Neuronal stem cell (in vitro differentiated cells): ENCODE results near the gene CBFA2T2.

Experiments used
- DNase-seq: peaks from one replicate; pipeline ENCODE4 v3.0.0-alpha.2; 2013; ENCODE audit warnings: low spot score
- H2AFZ ChIP-seq: one replicate; pipeline ENCODE4 v1.6.1; 2013; ENCODE audit warnings: mild to moderate bottlenecking, low read length, inconsistent platforms
- H2AK5ac ChIP-seq: 2 replicates; pipeline ENCODE4 v1.6.1; 2013; ENCODE audit warnings: low read depth, mild to moderate bottlenecking, inconsistent platforms, low read length, moderate library complexity, mixed read lengths
- H2BK120ac ChIP-seq: 2 replicates; pipeline ENCODE4 v1.6.1; 2013; ENCODE audit warnings: low read depth, mild to moderate bottlenecking, inconsistent platforms, low read length, moderate library complexity, mixed read lengths
- H2BK12ac ChIP-seq: one replicate; pipeline ENCODE4 v1.6.1; 2013; ENCODE audit warnings: low read length, inconsistent platforms
- H2BK15ac ChIP-seq: 2 replicates; pipeline ENCODE4 v1.6.1; 2013; ENCODE audit warnings: mild to moderate bottlenecking, low read length, inconsistent platforms, mixed read lengths
- H2BK5ac ChIP-seq: one replicate; pipeline ENCODE4 v1.6.1; 2013; ENCODE audit warnings: inconsistent platforms, mild to moderate bottlenecking, low read length, moderate library complexity
- H3K14ac ChIP-seq: one replicate; pipeline ENCODE4 v1.6.1; 2013; ENCODE audit warnings: low read length, inconsistent platforms
- H3K18ac ChIP-seq: 2 replicates; pipeline ENCODE4 v1.6.1; 2013; ENCODE audit warnings: low read length, inconsistent platforms
- H3K23ac ChIP-seq: 2 replicates; pipeline ENCODE4 v1.6.1; 2013; ENCODE audit warnings: low read depth, mild to moderate bottlenecking, mixed read lengths, low read length, inconsistent platforms; ENCODE audit not compliant: poor library complexity
- H3K27ac ChIP-seq: replicated peaks from 3 replicates; pipeline ENCODE4 v1.5.1; 2013; ENCODE audit warnings: low read length, inconsistent platforms
- H3K27me3 ChIP-seq, 3 experiments: 2 replicates each; pipeline ENCODE4 v1.6.1; 2013; ENCODE audit warnings: low read length in 3 of 3, mild to moderate bottlenecking in 2 of 3, inconsistent platforms in 1 of 3, low read depth in 1 of 3, mixed read lengths in 1 of 3, moderate library complexity in 1 of 3; ENCODE audit not compliant: control insufficient read depth in 3 of 3, insufficient read depth in 3 of 3
- H3K36me3 ChIP-seq, 2 donors: replicated peaks in 1 of 2; 2 replicates each; pipeline ENCODE4 v1.6.1; 2013; ENCODE audit warnings: low read length in 2 of 2; ENCODE audit not compliant: control insufficient read depth in 2 of 2, insufficient read depth in 2 of 2
- H3K4ac ChIP-seq: 2 replicates; pipeline ENCODE4 v1.6.1; 2013; ENCODE audit warnings: inconsistent platforms, mild to moderate bottlenecking, low read length, moderate library complexity
- H3K4me1 ChIP-seq, 2 donors: 1 replicate in 1 of 2; 2 replicates in 1 of 2; pipeline ENCODE4 v1.6.1; 2013; ENCODE audit warnings: low read length in 2 of 2, low read depth in 1 of 2; ENCODE audit not compliant: control insufficient read depth in 2 of 2, insufficient read depth in 1 of 2
- H3K4me2 ChIP-seq: one replicate; pipeline ENCODE4 v1.6.1; 2013; ENCODE audit warnings: mild to moderate bottlenecking, low read length, inconsistent platforms; ENCODE audit not compliant: insufficient read depth, poor library complexity, severe bottlenecking
- H3K4me3 ChIP-seq, 2 donors: 2 replicates each; pipeline ENCODE4 v1.5.1; 2013; ENCODE audit warnings: low read length in 2 of 2, mild to moderate bottlenecking in 2 of 2, inconsistent platforms in 1 of 2, moderate library complexity in 1 of 2
- H3K79me1 ChIP-seq: one replicate; pipeline ENCODE4 v1.6.1; 2013; ENCODE audit warnings: low read depth, mild to moderate bottlenecking, inconsistent platforms, low read length, moderate library complexity
- H3K9ac ChIP-seq: one replicate; pipeline ENCODE4 v1.6.1; 2013; ENCODE audit warnings: mild to moderate bottlenecking, low read depth, low read length, inconsistent platforms; ENCODE audit not compliant: poor library complexity
- H3K9me3 ChIP-seq, 2 donors: replicated peaks in 1 of 2; 2 replicates each; pipeline versions ENCODE3 to v1.6.1; 2013; ENCODE audit warnings: low read length in 2 of 2, mild to moderate bottlenecking in 2 of 2, inconsistent platforms in 1 of 2, low read depth in 1 of 2, mixed read lengths in 1 of 2, moderate library complexity in 1 of 2; ENCODE audit not compliant: control insufficient read depth in 2 of 2, insufficient read depth in 1 of 2
- H4K8ac ChIP-seq: one replicate; pipeline ENCODE4 v1.6.1; 2013; ENCODE audit warnings: low read depth, mild to moderate bottlenecking, inconsistent platforms, low read length, moderate library complexity
- H4K91ac ChIP-seq: one replicate; pipeline ENCODE4 v1.6.1; 2013; ENCODE audit warnings: low read length, low read depth, mild to moderate bottlenecking, inconsistent platforms; ENCODE audit not compliant: poor library complexity
- WGBS, 2 donors: extraction: QIAGEN DNeasy Blood & Tissue Kit; methylation state at CpG; one replicate each; pipeline ENCODE4 v1.1.7; 2013; ENCODE audit warnings: missing lambda C conversion rate in 2 of 2, mixed read lengths in 1 of 2; ENCODE audit not compliant: insufficient read length in 2 of 2, insufficient replicate concordance in 1 of 2; ENCODE audit errors: extremely low coverage in 2 of 2; 5-methylcytosine and 5-hydroxymethylcytosine counted together

The CBFA2T2 gene

DNA sequence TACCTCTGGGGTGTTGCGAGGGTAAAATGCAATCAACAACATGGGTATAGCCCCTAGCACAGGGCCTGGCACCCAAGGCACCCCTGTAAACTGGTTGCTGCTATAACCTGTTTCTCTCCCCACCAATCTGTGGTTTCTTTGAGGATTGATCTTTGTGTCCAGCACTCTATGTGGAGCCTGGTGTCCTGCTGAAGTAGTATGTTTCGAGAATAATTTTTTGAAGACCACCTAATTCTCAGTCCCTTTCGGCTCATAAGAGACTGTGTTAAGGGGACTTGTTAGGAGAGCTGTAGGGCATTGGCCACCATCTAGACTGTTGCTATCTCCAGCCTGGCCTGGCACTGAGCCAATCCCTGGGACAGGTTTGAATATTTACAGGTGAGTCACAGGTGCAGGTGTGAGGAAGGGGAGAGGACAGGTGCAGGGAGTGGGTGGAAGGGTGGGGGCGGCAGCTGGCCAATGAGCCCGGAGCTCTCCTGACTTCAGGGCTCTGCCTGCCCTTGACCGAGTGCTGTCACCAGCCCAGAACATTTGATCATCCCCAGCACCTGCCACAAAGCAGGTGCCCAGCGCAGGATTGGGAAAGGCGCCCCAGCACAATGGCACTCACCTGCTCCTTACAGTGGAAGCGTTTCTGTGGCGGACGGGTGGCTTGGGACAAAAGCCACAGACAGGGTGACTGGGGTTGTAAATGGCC, 164.2 kb downstream of the CBFA2T2 start:
- Histone ChIP-seq H2BK5ac (no peak overlapping the region), H2BK12ac (no peak overlapping the region), H3K4ac (no peak overlapping the region), H2AK5ac (no peak overlapping the region), H3K9me3 (no peaks in the 10 kb centered on the region), H3K79me1 (peaks cover 3% of the 10 kb centered on the region), H2AFZ (no peak overlapping the region), H2BK120ac (no peak overlapping the region), H3K23ac (peak overlapping the region; percentile 11), H3K14ac (no peak overlapping the region), H3K27me3 (no peaks in the 10 kb centered on the region), H4K8ac (no peak overlapping the region), H3K4me2 (no peak overlapping the region), H3K18ac (no peak overlapping the region), H3K27ac (no peak overlapping the region), H2BK15ac (no peak overlapping the region), H3K36me3 (peaks cover 4 to 12% of the 10 kb centered on the region in 2 donors), H4K91ac (no peak overlapping the region), H3K9ac (no peak overlapping the region), H3K4me3 (no peak overlapping the region), H3K4me1 (peaks cover 0 to 5% of the 10 kb centered on the region in 2 donors)
- DNase-seq, result no peak
- no CpG with 5 or more reads among the region's 11 CpGs for WGBS, 2 donors

DNA sequence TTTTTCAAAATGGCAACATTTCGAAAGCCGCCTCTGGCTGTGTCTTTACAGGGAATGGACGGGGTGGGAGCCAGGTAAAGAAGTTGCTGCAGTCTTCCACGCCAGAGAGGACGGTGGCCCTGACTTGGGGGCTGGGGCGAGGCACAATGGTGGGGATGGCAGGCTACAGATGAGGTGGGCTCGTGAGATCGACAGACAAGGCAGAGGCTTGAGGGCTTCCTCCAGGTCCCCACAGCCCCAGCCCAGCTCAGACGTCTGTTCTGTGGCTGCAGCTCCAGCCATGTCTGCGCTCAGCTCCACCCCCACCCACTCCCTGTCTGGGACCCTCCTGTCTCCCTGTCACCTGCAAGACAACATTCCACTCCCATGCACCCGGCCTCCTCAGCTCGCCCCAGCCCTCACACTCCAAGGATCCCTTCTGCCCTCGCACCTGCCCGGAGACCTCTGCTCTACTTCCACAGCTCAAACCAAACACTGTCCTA, 164.8 kb downstream of the CBFA2T2 start:
- WGBS, 2 donors, result no CpG with 5 or more reads among the region's 14 CpGs
- H3K27ac ChIP-seq, result no peak overlapping the region

DNA sequence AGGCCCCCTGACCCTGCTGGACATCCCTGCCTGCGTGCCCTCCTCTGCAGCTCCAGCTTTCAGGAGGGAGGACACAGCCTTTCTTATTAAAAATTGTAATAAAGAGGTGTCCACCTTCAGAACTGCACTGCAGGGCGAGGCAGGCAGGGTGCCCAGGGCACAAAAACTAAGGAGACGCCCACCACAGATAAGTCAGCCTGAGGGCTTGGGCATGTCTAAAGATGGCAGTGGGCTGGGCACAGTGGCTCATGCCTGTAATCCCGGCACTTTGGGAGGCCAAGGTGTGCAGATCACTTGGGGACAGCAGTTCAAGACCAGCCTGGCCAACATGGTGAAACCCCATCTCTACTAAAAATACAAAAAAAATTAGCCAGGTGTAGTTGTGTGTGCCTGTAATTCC, 165.3 kb downstream of the CBFA2T2 start:
- Histone ChIP-seq H3K27ac (no peak overlapping the region), H3K4ac (no peak overlapping the region), H3K36me3 (peaks cover 4 to 14% of the 10 kb centered on the region in 2 donors), H2BK15ac (no peak overlapping the region), H3K23ac (peak overlapping the region; percentile 10), H3K4me1 (peaks cover 0 to 2% of the 10 kb centered on the region in 2 donors), H2AFZ (no peak overlapping the region), H2BK120ac (no peak overlapping the region), H3K9me3 (no peaks in the 10 kb centered on the region), H2BK5ac (no peak overlapping the region), H3K79me1 (peaks cover 3% of the 10 kb centered on the region), H4K91ac (no peak overlapping the region), H2AK5ac (no peak overlapping the region), H3K14ac (peak overlapping the region; percentile 6), H4K8ac (no peak overlapping the region), H2BK12ac (no peak overlapping the region), H3K9ac (no peak overlapping the region), H3K18ac (peak overlapping the region; percentile 20), H3K4me3 (no peak overlapping the region), H3K27me3 (no peaks in the 10 kb centered on the region), H3K4me2 (no peak overlapping the region)
- DNase-seq, result no peak
- no CpG with 5 or more reads among the region's 4 CpGs for WGBS, 2 donors

More for the DNA sequence above, 164.8 kb downstream of the CBFA2T2 start:
- H3K79me1 ChIP-seq, result peaks cover 3% of the 10 kb centered on the region
- H2AFZ ChIP-seq, result no peak overlapping the region
- H3K4me1 ChIP-seq, result peaks cover 0 to 2% of the 10 kb centered on the region in 2 donors
- no peak overlapping the region for H2BK15ac ChIP-seq
- peak overlapping the region; percentile 6 for H3K14ac ChIP-seq
- H2AK5ac ChIP-seq, result no peak overlapping the region
- H2BK12ac ChIP-seq, result no peak overlapping the region
- no peak overlapping the region for H3K4me3 ChIP-seq
- H4K8ac ChIP-seq, result no peak overlapping the region
- peak overlapping the region; percentile 20 for H3K18ac ChIP-seq
- H3K4me2 ChIP-seq, result no peak overlapping the region
- no peaks in the 10 kb centered on the region for H3K27me3 ChIP-seq
- H3K9ac ChIP-seq, result no peak overlapping the region
- peak overlapping the region; percentile 10 for H3K23ac ChIP-seq
- no peaks in the 10 kb centered on the region for H3K9me3 ChIP-seq
- H3K36me3 ChIP-seq, result peaks cover 4 to 14% of the 10 kb centered on the region in 2 donors
- H4K91ac ChIP-seq, result no peak overlapping the region
- no peak for DNase-seq
- H3K4ac ChIP-seq, result no peak overlapping the region
- H2BK120ac ChIP-seq, result no peak overlapping the region
- no peak overlapping the region for H2BK5ac ChIP-seq

- H3K4me2 ChIP-seq, result no peak overlapping the region
- H3K4me3 ChIP-seq, result no peak overlapping the region
- H2BK12ac ChIP-seq, result no peak overlapping the region
- no peak overlapping the region for H3K9ac ChIP-seq
- no peak overlapping the region for H2AK5ac ChIP-seq
- H3K9me3 ChIP-seq, result no peaks in the 10 kb centered on the region
- H3K4me1 ChIP-seq, result peaks cover 0 to 2% of the 10 kb centered on the region in 2 donors
- H2BK5ac ChIP-seq, result peak overlapping the region; percentile 66
- H3K4ac ChIP-seq, result no peak overlapping the region
- H3K79me1 ChIP-seq, result peaks cover 3% of the 10 kb centered on the region
- no peak overlapping the region for H4K8ac ChIP-seq
- H3K36me3 ChIP-seq, result peaks cover 4 to 14% of the 10 kb centered on the region in 2 donors
- no CpG with 5 or more reads among the region's 10 CpGs for WGBS, 2 donors
- no peak overlapping the region for H4K91ac ChIP-seq
- no peak overlapping the region for H3K27ac ChIP-seq
- H3K23ac ChIP-seq, result no peak overlapping the region
- no peak overlapping the region for H2AFZ ChIP-seq
- no peak for DNase-seq
- no peaks in the 10 kb centered on the region for H3K27me3 ChIP-seq
- H3K14ac ChIP-seq, result no peak overlapping the region
- no peak overlapping the region for H2BK120ac ChIP-seq
- H3K18ac ChIP-seq, result no peak overlapping the region
- no peak overlapping the region for H2BK15ac ChIP-seq
Measured at GRCh38 chr20:33656010-33656782, 166.3 kb downstream of the CBFA2T2 start.
